NOMO-1 (cell line): ENCODE results near the gene NLRP8.
"Not testable (repeated sequence)": the region's sequence is repeated elsewhere in the genome, so short reads cannot be mapped to it uniquely, and the experiment has no call there.

Experiments used
- DNase-seq, 2 experiments: peaks; one replicate each; lab custom pipeline; 2025; ENCODE audit not compliant: unreplicated experiment in 2 of 2; lab: John Stamatoyannopoulos, UW

The NLRP8 gene

DNA sequence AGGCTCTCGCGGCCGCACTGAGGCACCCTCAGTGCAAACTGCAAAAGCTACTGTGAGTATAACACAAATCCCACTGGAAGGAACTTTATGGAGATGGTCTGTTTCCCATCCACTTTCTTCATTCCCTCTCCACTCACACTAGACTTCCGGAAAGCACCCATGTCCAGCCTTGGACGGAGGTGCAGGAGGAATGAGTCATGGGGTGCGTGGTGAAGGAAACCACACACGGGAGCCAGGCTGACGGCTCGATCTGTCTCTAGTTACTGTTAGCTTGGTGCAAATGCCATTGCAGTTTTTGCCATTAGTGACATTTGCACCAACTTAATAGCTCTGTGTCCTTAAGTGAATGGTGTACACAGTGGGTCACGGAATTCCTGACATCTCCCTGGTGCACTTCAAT is 14.6 kb downstream of the NLRP8 start:
- DNase-seq: no peak

DNA sequence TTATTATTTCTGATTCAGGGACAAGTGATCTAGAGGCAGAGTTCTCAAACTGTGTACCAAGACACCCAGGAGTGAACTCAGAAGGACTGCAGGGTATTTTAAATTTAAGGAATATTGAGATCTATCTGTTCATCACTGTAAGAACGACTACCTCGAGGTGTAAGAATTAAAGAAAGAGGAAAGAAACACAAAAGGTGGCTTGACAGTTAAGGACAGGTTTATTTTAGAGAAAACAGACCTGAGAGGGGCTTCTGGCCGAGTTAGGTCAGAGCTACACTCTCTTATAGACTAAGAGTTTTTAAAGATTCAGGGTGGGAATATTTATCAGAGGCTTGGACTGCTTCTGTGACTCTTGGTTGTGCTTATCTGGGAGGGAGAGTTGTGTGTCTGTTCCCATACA is 26.4 kb downstream of the NLRP8 start:
- no peak for DNase-seq

DNA sequence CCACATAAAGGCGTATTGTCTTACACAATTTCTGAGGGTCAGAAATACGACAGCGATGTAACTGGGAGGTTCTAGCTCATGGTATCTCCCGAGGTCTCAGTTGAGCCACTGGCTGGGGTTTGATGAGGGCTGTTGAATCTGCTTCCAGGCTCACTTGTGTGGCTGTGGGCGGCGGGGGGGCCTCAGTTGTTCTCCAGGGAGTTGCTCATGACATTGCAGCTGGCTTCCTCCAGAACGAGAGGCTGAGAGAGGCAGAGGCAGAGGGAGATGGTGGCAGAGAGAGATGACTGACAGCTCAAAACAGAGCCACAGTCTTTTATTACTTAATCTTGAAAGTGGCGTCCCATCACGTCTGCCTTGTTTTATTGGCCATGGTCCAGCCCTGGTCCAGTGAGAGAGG is 32.8 kb downstream of the NLRP8 start:
- DNase-seq: no peak

DNA sequence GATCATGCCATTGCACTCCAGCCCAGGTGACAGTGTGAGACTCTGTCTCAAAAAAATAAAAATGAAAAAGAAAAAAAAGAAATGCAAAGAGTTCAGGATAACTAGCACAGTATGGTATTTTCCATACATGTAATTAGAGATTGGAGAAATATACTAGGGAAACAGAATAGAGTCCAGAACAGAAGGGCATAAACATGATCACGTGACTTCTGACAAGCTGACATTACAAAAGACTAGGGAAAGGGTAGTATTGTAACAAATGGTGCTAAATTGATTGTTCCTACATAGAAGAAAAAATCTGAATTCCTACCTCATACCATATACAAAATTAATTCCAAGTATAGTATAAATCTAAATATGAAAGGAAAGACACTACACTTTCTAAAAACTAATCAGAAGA is 37.6 kb downstream of the NLRP8 start:
- no peak for DNase-seq

DNA sequence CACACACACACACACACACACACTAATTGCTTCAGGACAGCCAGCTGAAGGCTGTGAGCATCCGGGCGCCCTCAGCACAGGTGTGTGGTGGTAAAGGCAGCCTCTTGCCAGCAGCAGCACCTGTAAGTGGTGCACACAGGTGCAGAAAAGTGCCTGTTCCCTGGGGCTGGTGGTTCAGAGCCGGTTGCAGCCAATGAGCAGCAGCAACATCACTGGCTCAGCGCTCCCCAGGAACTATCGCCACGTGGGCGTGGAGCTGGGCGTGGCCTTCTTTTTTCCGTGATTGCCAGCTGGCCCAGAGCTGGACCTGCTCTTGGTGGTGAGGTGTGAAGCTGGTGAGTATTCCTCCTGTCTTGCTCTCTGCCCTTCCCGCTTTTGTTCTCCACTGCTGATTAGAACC is 38.9 kb downstream of the NLRP8 start, which contains the start of gene NLRP5:
Gene NLRP5, plus strand, starts transcription at position 289 of the 400 bp plus-strand sequence.
- DNase-seq: no peak

DNA sequence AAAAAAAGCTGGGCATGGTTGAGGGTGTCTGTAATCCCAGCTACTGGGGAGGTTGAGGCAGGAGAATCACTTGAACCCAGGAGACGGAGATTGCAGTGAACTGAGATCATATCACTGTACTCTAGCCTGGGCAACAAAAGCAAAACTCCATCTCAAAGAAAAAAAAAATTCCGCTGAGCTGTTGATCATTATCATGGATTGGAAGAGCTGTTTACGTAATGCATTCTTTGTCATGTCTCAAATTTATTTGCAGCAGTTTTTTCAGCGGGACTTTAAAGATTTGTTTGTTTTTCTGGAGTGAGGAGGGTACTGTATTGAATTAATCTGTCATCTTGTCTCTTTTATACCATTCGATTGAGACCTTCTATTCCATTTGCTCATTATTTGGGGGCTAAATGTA is 43.2 kb downstream of the NLRP8 start:
- no peak for DNase-seq

DNA sequence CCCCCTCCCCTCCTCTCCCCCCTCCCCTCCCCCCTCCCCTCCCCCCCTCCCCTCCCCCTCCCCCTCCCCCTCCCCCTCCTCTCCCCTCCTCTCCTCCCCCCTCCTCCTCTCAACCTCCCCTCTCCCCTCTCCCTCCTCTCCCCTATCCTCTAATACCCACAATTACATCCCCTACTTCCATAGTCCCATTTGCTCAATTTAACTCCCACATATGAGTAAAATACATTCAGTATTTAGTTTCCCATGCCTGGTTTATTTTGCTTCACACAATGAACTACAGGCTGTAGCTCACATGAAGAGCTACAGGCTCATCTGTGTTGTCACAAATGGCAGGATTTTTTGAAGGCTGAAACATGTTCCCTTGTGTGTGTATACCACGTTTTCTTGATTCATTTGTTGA is 45.9 kb downstream of the NLRP8 start:
- DNase-seq: no peak

DNA sequence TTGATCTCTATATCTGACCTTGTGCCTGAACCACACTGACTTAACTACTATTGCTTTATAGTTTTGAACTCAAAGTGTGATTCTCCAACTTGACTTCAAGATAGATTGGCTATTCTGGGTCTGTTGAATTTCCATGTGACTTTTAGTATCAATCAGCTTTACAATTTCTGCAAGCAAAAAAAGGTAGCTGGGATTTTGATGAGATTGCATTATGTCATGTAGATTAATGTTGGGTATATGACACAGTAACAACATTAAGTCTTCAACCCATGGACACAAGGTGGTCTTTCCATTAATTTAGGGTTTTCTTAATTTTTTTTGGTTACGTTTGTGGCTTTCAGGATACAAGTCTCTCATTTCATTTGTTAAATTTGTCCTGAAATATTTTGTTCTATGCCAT is 67.1 kb downstream of the NLRP8 start:
- no peak for DNase-seq

DNA sequence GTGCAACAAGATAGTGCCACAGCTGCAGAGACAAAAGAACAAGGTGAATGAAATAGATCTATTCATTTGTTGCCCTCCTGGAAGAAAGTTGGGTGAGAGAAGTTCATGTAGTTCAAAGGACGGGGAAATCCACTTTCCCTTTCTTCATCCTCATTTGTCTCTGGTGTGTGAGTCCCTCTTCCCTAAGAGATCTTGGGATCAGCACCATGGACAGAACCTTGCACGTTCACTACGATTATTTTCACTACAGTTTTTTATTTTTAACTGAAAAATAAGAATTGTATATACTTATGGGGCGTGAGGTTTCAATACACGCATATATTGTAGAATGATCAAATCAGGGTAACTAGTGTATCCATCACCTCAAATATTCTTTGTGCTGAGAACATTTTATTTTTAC is 68.1 kb downstream of the NLRP8 start:
- no peak for DNase-seq

DNA sequence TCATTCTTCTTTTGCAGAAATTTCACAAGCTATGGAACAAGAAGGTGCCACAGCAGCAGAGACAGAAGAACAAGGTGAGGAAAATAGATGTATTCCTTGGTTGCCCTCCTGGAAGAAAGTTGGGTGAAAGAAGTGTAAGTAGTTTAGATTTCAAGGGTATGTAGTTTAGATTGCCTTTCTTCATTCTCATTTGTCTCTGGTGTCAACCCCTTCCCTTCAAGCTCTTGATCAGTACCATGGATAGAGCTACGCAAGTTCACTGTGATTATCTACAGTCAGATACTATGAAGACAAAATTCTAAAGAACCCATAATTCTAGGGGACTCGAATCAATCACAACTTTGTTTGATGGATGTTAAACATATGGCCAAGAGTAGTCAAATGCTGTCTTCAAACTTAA is 71.7 kb downstream of the NLRP8 start:
- not testable (repeated sequence) for DNase-seq

DNA sequence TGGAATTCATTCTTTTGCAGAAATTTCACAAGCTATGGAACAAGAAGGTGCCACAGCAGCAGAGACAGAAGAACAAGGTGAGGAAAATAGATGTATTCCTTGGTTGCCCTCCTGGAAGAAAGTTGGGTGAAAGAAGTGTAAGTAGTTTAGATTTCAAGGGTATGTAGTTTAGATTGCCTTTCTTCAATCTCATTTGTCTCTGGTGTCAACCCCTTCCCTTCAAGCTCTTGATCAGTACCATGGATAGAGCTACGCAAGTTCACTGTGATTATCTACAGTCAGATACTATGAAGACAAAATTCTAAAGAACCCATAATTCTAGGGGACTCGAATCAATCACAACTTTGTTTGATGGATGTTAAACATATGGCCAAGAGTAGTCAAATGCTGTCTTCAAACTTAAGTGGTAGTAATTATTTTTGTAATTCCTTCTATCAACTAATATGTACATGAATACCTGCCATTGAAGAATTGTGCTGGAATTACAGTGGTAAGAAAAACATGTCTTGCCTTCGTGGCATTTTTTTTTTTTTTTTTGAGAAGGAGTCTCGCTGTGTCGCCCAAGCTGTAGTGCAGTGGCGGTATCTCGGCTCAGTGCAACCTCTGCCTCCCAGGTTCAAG is 72.8 kb downstream of the NLRP8 start:
- DNase-seq: not testable (repeated sequence)

DNA sequence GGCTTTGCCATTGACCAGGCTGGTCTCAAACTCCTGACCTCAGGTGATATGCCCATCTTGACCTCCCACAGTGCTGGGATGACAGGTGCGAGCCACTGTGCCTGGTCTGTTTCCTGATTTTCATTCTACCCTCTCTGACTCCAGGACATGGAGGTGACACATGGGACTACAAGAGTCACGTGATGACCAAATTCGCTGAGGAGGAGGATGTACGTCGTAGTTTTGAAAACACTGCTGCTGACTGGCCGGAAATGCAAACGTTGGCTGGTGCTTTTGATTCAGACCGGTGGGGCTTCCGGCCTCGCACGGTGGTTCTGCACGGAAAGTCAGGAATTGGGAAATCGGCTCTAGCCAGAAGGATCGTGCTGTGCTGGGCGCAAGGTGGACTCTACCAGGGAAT is 79.1 kb downstream of the NLRP8 start:
- DNase-seq: no peak
